Transverse colon (tissue), 4 donors: ENCODE data around the gene CDSN.
A peak's percentile ranks its signal among the peaks of the same experiment; 100 is the strongest.

Source experiments
- POLR2A ChIP-seq: fragments of 450-650 bp; IDR thresholded peaks from one replicate; pipeline ENCODE4 v1.6.1; 2016; ENCODE audit warnings: antibody characterized with exemption, mild to moderate bottlenecking, moderate library complexity
- POLR2AphosphoS5 ChIP-seq, 3 donors: sonication (generic); formaldehyde crosslinking; IDR thresholded peaks; one replicate each; pipeline ENCODE4 v1.6.1; 2016; ENCODE audit warnings: antibody characterized with exemption in 3 of 3
- TF ChIP-seq, protein P1 (sequence below), 5 experiments: fragments of 200-600 bp in 3 of 5; fragments of 450-650 bp in 2 of 5; sonication (generic) in 3 of 5; IDR thresholded peaks; 1 replicate in 2 of 5; 2 replicates in 3 of 5; pipeline ENCODE4 v1.5.1; 2016 to 2017; ENCODE audit warnings: antibody characterized with exemption in 5 of 5, inconsistent platforms in 3 of 5, mild to moderate bottlenecking in 2 of 5, moderate library complexity in 1 of 5

DNA sequence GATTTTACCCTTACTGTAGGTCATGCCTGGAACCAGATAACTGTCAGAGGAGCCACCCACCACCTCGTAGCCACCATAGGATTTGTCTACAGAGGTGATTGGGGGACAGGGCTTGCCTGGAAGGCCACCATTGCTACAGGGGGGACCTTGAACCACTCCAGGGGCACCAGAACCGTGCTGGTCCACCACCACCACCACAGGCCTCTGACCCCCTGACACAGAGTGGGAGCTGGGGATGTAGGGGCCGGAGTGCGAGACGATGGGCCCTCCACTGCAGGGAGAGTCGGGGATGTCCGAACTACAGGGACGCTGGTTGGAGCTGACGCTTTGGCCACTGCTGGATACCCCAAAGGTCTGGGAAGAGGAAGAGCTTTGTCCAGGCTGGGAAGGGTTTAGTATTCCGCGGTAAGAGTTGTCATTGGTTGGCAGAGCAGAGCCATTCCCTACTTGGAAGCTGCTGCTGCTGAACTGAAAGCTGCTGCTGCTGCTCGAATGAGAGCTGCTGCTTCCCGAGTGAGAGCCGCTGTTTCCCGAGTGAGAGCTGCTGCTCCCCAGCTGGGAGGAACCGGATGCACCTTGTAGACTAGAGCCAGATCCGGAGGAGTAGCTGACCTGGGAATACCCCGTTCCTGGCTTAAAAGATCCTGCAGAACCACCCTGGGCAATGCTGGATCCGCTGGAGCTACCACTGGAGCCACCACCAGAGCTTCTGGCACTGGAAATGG lies 3.4 kb downstream of the CDSN start:
- no peak for TF ChIP-seq POLR2A
- TF ChIP-seq, protein P1, sequence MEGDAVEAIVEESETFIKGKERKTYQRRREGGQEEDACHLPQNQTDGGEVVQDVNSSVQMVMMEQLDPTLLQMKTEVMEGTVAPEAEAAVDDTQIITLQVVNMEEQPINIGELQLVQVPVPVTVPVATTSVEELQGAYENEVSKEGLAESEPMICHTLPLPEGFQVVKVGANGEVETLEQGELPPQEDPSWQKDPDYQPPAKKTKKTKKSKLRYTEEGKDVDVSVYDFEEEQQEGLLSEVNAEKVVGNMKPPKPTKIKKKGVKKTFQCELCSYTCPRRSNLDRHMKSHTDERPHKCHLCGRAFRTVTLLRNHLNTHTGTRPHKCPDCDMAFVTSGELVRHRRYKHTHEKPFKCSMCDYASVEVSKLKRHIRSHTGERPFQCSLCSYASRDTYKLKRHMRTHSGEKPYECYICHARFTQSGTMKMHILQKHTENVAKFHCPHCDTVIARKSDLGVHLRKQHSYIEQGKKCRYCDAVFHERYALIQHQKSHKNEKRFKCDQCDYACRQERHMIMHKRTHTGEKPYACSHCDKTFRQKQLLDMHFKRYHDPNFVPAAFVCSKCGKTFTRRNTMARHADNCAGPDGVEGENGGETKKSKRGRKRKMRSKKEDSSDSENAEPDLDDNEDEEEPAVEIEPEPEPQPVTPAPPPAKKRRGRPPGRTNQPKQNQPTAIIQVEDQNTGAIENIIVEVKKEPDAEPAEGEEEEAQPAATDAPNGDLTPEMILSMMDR (IDR thresholded peaks at IDR 0.05), result no peak
- TF ChIP-seq POLR2AphosphoS5 (IDR thresholded peaks at IDR 0.05), result peak in 1 of 3 donors; percentile 13
